Keratinocyte (primary cell): ENCODE results near the gene MAD2L2. TPM values are rescaled to one million over a fixed set of nuclear protein-coding genes. Genes with fewer than 3 reads are reported as not detected.

Source experiments
- DNase-seq: peaks from one replicate; pipeline ENCODE4 v3.0.0-alpha.2; 2011; ENCODE audit warnings: low read depth, missing footprints, low spot score
- FAIRE-seq: peaks from 2 replicates; lab custom pipeline; 2011; peaks lifted over from hg19 to GRCh38; lab: Jason Lieb, UNC
- H2AFZ ChIP-seq: 2 replicates; pipeline ENCODE4 v1.6.0; 2012; ENCODE audit warnings: low read length, control low read depth, inconsistent platforms; ENCODE audit not compliant: control insufficient read depth
- H3K27ac ChIP-seq: 2 replicates; pipeline ENCODE4 v1.5.1; 2011; ENCODE audit warnings: low read length; ENCODE audit not compliant: control insufficient read depth, insufficient read depth
- H3K27me3 ChIP-seq: 3 replicates; pipeline ENCODE4 v1.6.0; 2011; ENCODE audit warnings: low read length; ENCODE audit not compliant: control insufficient read depth, insufficient read depth; ENCODE audit errors: extremely low read depth
- H3K36me3 ChIP-seq, 2 experiments: 2 replicates in 1 of 2; 3 replicates in 1 of 2; pipeline ENCODE4 v1.5.1; 2011; ENCODE audit warnings: low read length in 2 of 2, mild to moderate bottlenecking in 1 of 2; ENCODE audit not compliant: control insufficient read depth in 2 of 2, insufficient read depth in 2 of 2; ENCODE audit errors: extremely low read depth in 1 of 2
- H3K4me1 ChIP-seq: 3 replicates; pipeline ENCODE4 v1.5.1; 2011; ENCODE audit warnings: low read length; ENCODE audit not compliant: control insufficient read depth, insufficient read depth; ENCODE audit errors: extremely low read depth
- H3K4me2 ChIP-seq: 3 replicates; pipeline ENCODE4 v1.6.0; 2011; ENCODE audit warnings: low read depth, low read length; ENCODE audit not compliant: control insufficient read depth, insufficient read depth; ENCODE audit errors: extremely low read depth
- H3K4me3 ChIP-seq, 3 experiments: fragments of 200-600 bp in 1 of 3; sonication (generic) in 1 of 3; 2 replicates in 2 of 3; 3 replicates in 1 of 3; pipeline ENCODE4 v1.5.1; 2011 to 2016; ENCODE audit warnings: low read length in 3 of 3, mild to moderate bottlenecking in 3 of 3, control low read depth in 2 of 3, inconsistent platforms in 1 of 3, low read depth in 1 of 3, mixed read lengths in 1 of 3, mixed run types in 1 of 3, moderate library complexity in 1 of 3; ENCODE audit not compliant: control insufficient read depth in 2 of 3, insufficient read depth in 2 of 3; ENCODE audit errors: extremely low read depth in 1 of 3
- H3K79me2 ChIP-seq: 2 replicates; pipeline ENCODE4 v1.6.0; 2012; ENCODE audit warnings: low read length; ENCODE audit not compliant: control insufficient read depth, insufficient read depth
- H3K9ac ChIP-seq: 3 replicates; pipeline ENCODE4 v1.6.0; 2011; ENCODE audit warnings: low read length; ENCODE audit not compliant: control insufficient read depth, insufficient read depth; ENCODE audit errors: extremely low read depth
- H3K9me1 ChIP-seq: 3 replicates; pipeline ENCODE4 v1.6.0; 2011; ENCODE audit warnings: low read length; ENCODE audit not compliant: control insufficient read depth, insufficient read depth; ENCODE audit errors: extremely low read depth
- H3K9me3 ChIP-seq: 2 replicates; pipeline ENCODE4 v1.5.1; 2012; ENCODE audit warnings: low read depth, low read length; ENCODE audit not compliant: control insufficient read depth
- H4K20me1 ChIP-seq: 3 replicates; pipeline ENCODE4 v1.6.0; 2011; ENCODE audit warnings: low read length; ENCODE audit not compliant: control insufficient read depth, insufficient read depth; ENCODE audit errors: extremely low read depth
- EZH2 ChIP-seq: IDR thresholded peaks from one replicate; pipeline ENCODE4 v1.6.1; 2012; ENCODE audit warnings: inconsistent platforms, mild to moderate bottlenecking, low read length, moderate library complexity
- dilution Hi-C: fragments of 300-500 bp; cut with MboI; formaldehyde crosslinking; loops from one replicate; pipeline ENCODE4 v1.7.0; 2020; ENCODE audit warnings: low sequenced_read_pairs; ENCODE audit not compliant: extremely low pct_ligation_motif_present
- polyA plus RNA-seq, 5 experiments: library from polyadenylated mRNA; depleted of rRNA in 3 of 5; stranded (reverse) in 3 of 5; stranded (forward) in 1 of 5; unstranded in 1 of 5; fragments of >200 nt; gene quantifications; 1 replicate in 1 of 5; 2 replicates in 3 of 5; 3 replicates in 1 of 5; pipeline versions ENCODE4 v1.2.1 to v1.2.3, GENCODE V29; 2011 to 2012; ENCODE audit warnings: missing spikeins in 2 of 5, low read depth in 1 of 5, low replicate concordance in 1 of 5
- TF ChIP-seq, protein P1 (sequence below), 3 experiments: IDR thresholded peaks in 1 of 3; conservative IDR thresholded peaks in 1 of 3; optimal IDR thresholded peaks in 1 of 3; 2 replicates in 2 of 3; 3 replicates in 1 of 3; pipeline versions ENCODE3 to v1.5.1; 2011; ENCODE audit warnings: low read length in 3 of 3, mild to moderate bottlenecking in 3 of 3, moderate library complexity in 2 of 3, control low read depth in 1 of 3, inconsistent platforms in 1 of 3; ENCODE audit not compliant: insufficient read depth in 2 of 3; ENCODE audit errors: extremely low read depth in 1 of 3

Gene MAD2L2
- polyA plus RNA-seq, 1 donor (not counting 4 experiments of a cell fraction or from before 2014, with no cell fraction given): 24.8 TPM

- FAIRE-seq (no peak), DNase-seq (no peak)
- Histone ChIP-seq H3K4me3 (no peak overlapping the region), H3K4me2 (no peak overlapping the region), H3K9me3 (no peaks in the 10 kb centered on the region), H3K79me2 (no peaks in the 10 kb centered on the region), H3K36me3 (no peaks in the 10 kb centered on the region), H3K4me1 (peaks cover 19% of the 10 kb centered on the region), H3K9me1 (no peaks in the 10 kb centered on the region), H3K9ac (no peak overlapping the region), H3K27ac (no peak overlapping the region), H4K20me1 (no peaks in the 10 kb centered on the region), H2AFZ (no peak overlapping the region), H3K27me3 (peaks cover under 1% of the 10 kb centered on the region)
- no peak for TF ChIP-seq EZH2
- TF ChIP-seq, protein P1, sequence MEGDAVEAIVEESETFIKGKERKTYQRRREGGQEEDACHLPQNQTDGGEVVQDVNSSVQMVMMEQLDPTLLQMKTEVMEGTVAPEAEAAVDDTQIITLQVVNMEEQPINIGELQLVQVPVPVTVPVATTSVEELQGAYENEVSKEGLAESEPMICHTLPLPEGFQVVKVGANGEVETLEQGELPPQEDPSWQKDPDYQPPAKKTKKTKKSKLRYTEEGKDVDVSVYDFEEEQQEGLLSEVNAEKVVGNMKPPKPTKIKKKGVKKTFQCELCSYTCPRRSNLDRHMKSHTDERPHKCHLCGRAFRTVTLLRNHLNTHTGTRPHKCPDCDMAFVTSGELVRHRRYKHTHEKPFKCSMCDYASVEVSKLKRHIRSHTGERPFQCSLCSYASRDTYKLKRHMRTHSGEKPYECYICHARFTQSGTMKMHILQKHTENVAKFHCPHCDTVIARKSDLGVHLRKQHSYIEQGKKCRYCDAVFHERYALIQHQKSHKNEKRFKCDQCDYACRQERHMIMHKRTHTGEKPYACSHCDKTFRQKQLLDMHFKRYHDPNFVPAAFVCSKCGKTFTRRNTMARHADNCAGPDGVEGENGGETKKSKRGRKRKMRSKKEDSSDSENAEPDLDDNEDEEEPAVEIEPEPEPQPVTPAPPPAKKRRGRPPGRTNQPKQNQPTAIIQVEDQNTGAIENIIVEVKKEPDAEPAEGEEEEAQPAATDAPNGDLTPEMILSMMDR (optimal IDR thresholded peaks at IDR 0.05 in 1 of 3, IDR thresholded peaks at IDR 0.05 in 1 of 3, conservative IDR thresholded peaks at IDR 0.05 in 1 of 3; ENCODE audit: extremely low read depth in 1 of 3, insufficient read depth in 2 of 3, low read length in 3 of 3): no peak
- dilution Hi-C loops: no loop called here
These were observed 47.3 kb upstream of the MAD2L2 start for GRCh38 chr1:11728126-11728806.

DNA sequence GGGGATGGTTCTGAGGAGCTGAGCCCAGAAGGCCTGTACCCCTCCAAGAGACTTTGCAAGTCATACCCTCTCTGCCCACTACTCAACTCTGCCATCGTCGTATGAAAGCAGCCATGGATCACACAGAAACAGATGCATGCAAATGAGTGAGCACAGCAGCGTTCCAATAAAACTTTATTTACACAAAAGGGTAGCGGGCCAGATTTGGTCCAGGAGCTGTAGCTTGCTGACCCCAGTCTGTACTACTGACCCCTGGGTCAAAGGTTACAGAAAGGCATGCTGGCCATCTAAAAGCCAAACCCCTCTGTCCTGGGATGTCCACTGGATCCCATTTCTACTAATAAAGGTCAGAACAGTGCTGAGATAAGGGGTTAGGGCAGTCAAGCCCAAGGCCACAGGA is 46.2 kb upstream of the MAD2L2 start:
- dilution Hi-C loops: no loop called here
- Histone ChIP-seq H3K27ac (no peak overlapping the region), H3K9me3 (no peaks in the 10 kb centered on the region), H3K4me2 (no peak overlapping the region), H3K4me1 (peaks cover 11% of the 10 kb centered on the region), H3K36me3 (no peaks in the 10 kb centered on the region), H3K27me3 (peaks cover 4% of the 10 kb centered on the region), H3K9ac (no peak overlapping the region), H2AFZ (no peak overlapping the region), H3K79me2 (no peaks in the 10 kb centered on the region), H4K20me1 (no peaks in the 10 kb centered on the region), H3K4me3 (no peak overlapping the region), H3K9me1 (no peaks in the 10 kb centered on the region)
- FAIRE-seq (no peak), DNase-seq (no peak)
- TF ChIP-seq, protein P1 (optimal IDR thresholded peaks at IDR 0.05 in 1 of 3, IDR thresholded peaks at IDR 0.05 in 1 of 3, conservative IDR thresholded peaks at IDR 0.05 in 1 of 3; ENCODE audit: extremely low read depth in 1 of 3, insufficient read depth in 2 of 3, low read length in 3 of 3): no peak
- no peak for TF ChIP-seq EZH2
